Hepatocyte (in vitro differentiated cells): ENCODE data around the gene MEPE. TPM values are rescaled to one million over a fixed set of nuclear protein-coding genes. Genes with fewer than 3 reads are reported as not detected.

Experiments
- DNase-seq: peaks from one replicate; pipeline ENCODE4 v3.0.0-alpha.2; 2016; ENCODE audit warnings: low spot score
- H2AFZ ChIP-seq: fragments of 200-600 bp; sonication (generic); 2 replicates; pipeline ENCODE4 v1.6.0; 2016; ENCODE audit warnings: antibody characterized with exemption, mild to moderate bottlenecking
- H3K27ac ChIP-seq: fragments of 200-600 bp; sonication (generic); 2 replicates; pipeline ENCODE4 v1.5.1; 2016; ENCODE audit warnings: mild to moderate bottlenecking
- H3K27me3 ChIP-seq: fragments of 200-600 bp; sonication (generic); 2 replicates; pipeline ENCODE4 v1.6.1; 2016
- H3K36me3 ChIP-seq: fragments of 200-600 bp; sonication (generic); replicated peaks from 2 replicates; pipeline ENCODE4 v1.5.1; 2016; ENCODE audit warnings: low read depth; ENCODE audit not compliant: insufficient read depth
- H3K4me1 ChIP-seq: fragments of 200-600 bp; sonication (generic); 2 replicates; pipeline ENCODE4 v1.5.1; 2016; ENCODE audit warnings: mild to moderate bottlenecking, moderate library complexity; ENCODE audit not compliant: insufficient read depth
- H3K4me2 ChIP-seq: fragments of 200-600 bp; sonication (generic); 2 replicates; pipeline ENCODE4 v1.6.0; 2016
- H3K4me3 ChIP-seq: fragments of 200-600 bp; sonication (generic); 2 replicates; pipeline ENCODE4 v1.5.1; 2016; ENCODE audit warnings: mild to moderate bottlenecking
- H3K79me2 ChIP-seq: fragments of 200-600 bp; sonication (generic); 2 replicates; pipeline ENCODE4 v1.6.0; 2017; ENCODE audit warnings: mild to moderate bottlenecking
- H3K9me2 ChIP-seq: fragments of 200-600 bp; sonication (generic); replicated peaks from 2 replicates; pipeline ENCODE4 v1.6.0; 2017; ENCODE audit warnings: mild to moderate bottlenecking; ENCODE audit not compliant: insufficient read depth
- H3K9me3 ChIP-seq: fragments of 200-600 bp; sonication (generic); 2 replicates; pipeline ENCODE4 v1.5.1; 2016; ENCODE audit warnings: low read depth, mild to moderate bottlenecking
- H4K20me1 ChIP-seq: fragments of 200-600 bp; sonication (generic); 2 replicates; pipeline ENCODE4 v1.6.0; 2016; ENCODE audit warnings: mild to moderate bottlenecking; ENCODE audit not compliant: insufficient read depth, poor library complexity, severe bottlenecking
- CTCF ChIP-seq: fragments of 200-600 bp; sonication (generic); IDR thresholded peaks from 2 replicates; pipeline ENCODE4 v1.5.1; 2016; ENCODE audit warnings: antibody characterized with exemption, mild to moderate bottlenecking; ENCODE audit not compliant: poor library complexity
- EZH2 ChIP-seq: fragments of 200-600 bp; sonication (generic); IDR thresholded peaks from 2 replicates; pipeline ENCODE4 v1.6.1; 2016; ENCODE audit warnings: antibody characterized with exemption, mild to moderate bottlenecking, borderline replicate concordance
- EZH2phosphoT487 ChIP-seq: fragments of 200-600 bp; sonication (generic); IDR thresholded peaks from one replicate; pipeline ENCODE4 v1.6.1; 2018; ENCODE audit warnings: antibody characterized with exemption, mild to moderate bottlenecking, low read depth, moderate library complexity; ENCODE audit not compliant: unreplicated experiment, severe bottlenecking
- whole genome bisulfite sequencing: methylation state at CpG from one replicate; pipeline ENCODE4 v1.1.6; 2016; ENCODE audit warnings: low lambda C conversion rate; ENCODE audit errors: missing lambda C conversion rate; 5-methylcytosine and 5-hydroxymethylcytosine counted together
- polyA plus RNA-seq: library from polyadenylated mRNA; unstranded; fragments of >200 nt; fragmentation: Nextera tagmentation; extraction: Ambion mirVana; gene quantifications from 2 replicates; pipeline ENCODE4 v1.2.1, GENCODE V29; 2016
- total RNA-seq: library from RNA; depleted of rRNA; stranded (reverse); fragments of >200 nt; gene quantifications from 2 replicates; pipeline ENCODE4 v1.2.3, GENCODE V29; 2014

Gene MEPE
- total and polyA plus RNA-seq, 2 experiments from 2014 or later = 0.07 TPM; not detected in 1

- Histone ChIP-seq H3K4me1 (no peaks in the 10 kb centered on the region), H3K4me3 (no peak overlapping the region), H3K27ac (no peak overlapping the region), H3K4me2 (peak overlapping the region; percentile 65), H4K20me1 (no peaks in the 10 kb centered on the region), H2AFZ (no peak overlapping the region), H3K36me3 (no peaks in the 10 kb centered on the region), H3K9me2 (no peaks in the 10 kb centered on the region), H3K27me3 (no peaks in the 10 kb centered on the region), H3K9me3 (no peaks in the 10 kb centered on the region), H3K79me2 (no peaks in the 10 kb centered on the region)
- peak; percentile 79 for DNase-seq
- TF ChIP-seq EZH2phosphoT487 (no peak), EZH2 (no peak), CTCF (peak; percentile 68)
- 15% methylated on average over 15 of the region's 15 CpGs for WGBS
Observed at GRCh38 chr4:87848622-87849351, 16.0 kb downstream of the MEPE start.

DNA sequence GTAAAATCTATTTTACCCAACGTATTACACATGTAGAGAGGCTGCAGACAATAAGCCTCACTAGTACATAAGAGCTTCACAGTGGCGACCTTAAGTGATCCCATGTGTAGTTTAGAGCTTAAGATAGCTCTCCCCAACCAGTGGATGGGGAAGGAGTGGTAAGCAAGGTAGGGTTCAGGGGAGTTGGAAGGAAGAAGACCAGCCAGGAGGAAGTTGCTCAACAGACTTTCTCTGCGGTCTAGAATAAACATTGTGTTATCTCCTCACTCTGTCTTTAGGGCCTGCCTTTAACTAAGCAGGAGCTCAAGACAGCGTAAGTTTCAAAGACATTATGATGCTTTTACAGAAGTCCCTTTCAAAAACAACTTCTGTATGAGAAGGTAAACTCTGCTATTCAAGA, 16.8 kb downstream of the MEPE start:
- Histone ChIP-seq H2AFZ (no peak overlapping the region), H3K79me2 (no peaks in the 10 kb centered on the region), H3K4me3 (no peak overlapping the region), H3K27ac (no peak overlapping the region), H3K9me3 (no peaks in the 10 kb centered on the region), H3K27me3 (no peaks in the 10 kb centered on the region), H3K9me2 (no peaks in the 10 kb centered on the region), H3K36me3 (no peaks in the 10 kb centered on the region), H4K20me1 (no peaks in the 10 kb centered on the region), H3K4me1 (no peaks in the 10 kb centered on the region), H3K4me2 (no peak overlapping the region)
- DNase-seq = no peak
- 45% methylated on average over 4 of the region's 4 CpGs for WGBS
- TF ChIP-seq EZH2 (no peak), EZH2phosphoT487 (no peak), CTCF (no peak)

- WGBS = 83% methylated on average over 8 of the region's 8 CpGs
- Histone ChIP-seq H3K4me2 (no peak overlapping the region), H3K36me3 (no peaks in the 10 kb centered on the region), H3K4me1 (peaks cover 3% of the 10 kb centered on the region), H3K9me2 (no peaks in the 10 kb centered on the region), H3K9me3 (no peaks in the 10 kb centered on the region), H3K4me3 (no peak overlapping the region), H3K27me3 (no peaks in the 10 kb centered on the region), H3K27ac (no peak overlapping the region), H2AFZ (no peak overlapping the region), H4K20me1 (no peaks in the 10 kb centered on the region), H3K79me2 (no peaks in the 10 kb centered on the region)
- TF ChIP-seq CTCF (no peak), EZH2phosphoT487 (no peak), EZH2 (no peak)
- DNase-seq = no peak
Observed at GRCh38 chr4:87851332-87851731, 18.6 kb downstream of the MEPE start.
